Natural killer cell (primary cell): ENCODE results near the gene P3H1. TPM values are rescaled to one million over a fixed set of nuclear protein-coding genes. Genes with fewer than 3 reads are reported as not detected.

Experiments used
- ATAC-seq, 3 donors: fragments of 150-1000 bp in 2 of 3; fragments of 200-7000 bp in 1 of 3; cut with Tn5 transposase; 1 replicate in 1 of 3; 2 replicates in 2 of 3; pipeline ENCODE4 v1.10.0; 2021; ENCODE audit warnings: mild to moderate bottlenecking in 2 of 3, moderate library complexity in 2 of 3
- DNase-seq, 2 donors: peaks; one replicate each; pipeline versions ENCODE4 v3.0.0 to v3.0.0-alpha.2; 2013 to 2021; ENCODE audit warnings: mixed read lengths in 1 of 2
- H3K27ac ChIP-seq: one replicate; pipeline ENCODE4 v1.5.1; 2013; ENCODE audit warnings: mild to moderate bottlenecking, low read length
- H3K27me3 ChIP-seq: one replicate; pipeline ENCODE4 v1.6.1; 2013; ENCODE audit warnings: low read length; ENCODE audit not compliant: control insufficient read depth, insufficient read depth
- H3K36me3 ChIP-seq: one replicate; pipeline ENCODE4 v1.6.1; 2013; ENCODE audit warnings: low read length; ENCODE audit not compliant: control insufficient read depth, insufficient read depth
- H3K4me1 ChIP-seq: one replicate; pipeline ENCODE4 v1.6.1; 2013; ENCODE audit warnings: low read length; ENCODE audit not compliant: control insufficient read depth, insufficient read depth
- H3K4me3 ChIP-seq: one replicate; pipeline ENCODE4 v1.5.1; 2013; ENCODE audit warnings: low read length
- H3K9me3 ChIP-seq: one replicate; pipeline ENCODE4 v1.6.1; 2013; ENCODE audit warnings: low read length; ENCODE audit not compliant: control insufficient read depth, insufficient read depth
- H3K27ac Mint-ChIP-seq, 2 donors: one replicate each; pipeline ENCODE4 v1.8.0; 2022; ENCODE audit warnings: mild to moderate bottlenecking in 2 of 2, mixed read lengths in 2 of 2, moderate library complexity in 1 of 2
- H3K27me3 Mint-ChIP-seq, 2 donors: one replicate each; pipeline ENCODE4 v1.8.0; 2022; ENCODE audit warnings: low read depth in 2 of 2, mixed read lengths in 2 of 2
- H3K36me3 Mint-ChIP-seq: one replicate; pipeline ENCODE4 v1.8.0; 2022; ENCODE audit warnings: mixed read lengths
- H3K4me1 Mint-ChIP-seq, 2 donors: one replicate each; pipeline ENCODE4 v1.8.0; 2022; ENCODE audit warnings: mixed read lengths in 2 of 2
- H3K4me3 Mint-ChIP-seq: one replicate; pipeline ENCODE4 v1.8.0; 2022; ENCODE audit warnings: mild to moderate bottlenecking, moderate library complexity, mixed read lengths
- H3K9me3 Mint-ChIP-seq, 2 donors: one replicate each; pipeline ENCODE4 v1.8.0; 2022; ENCODE audit warnings: mixed read lengths in 2 of 2
- CTCF ChIP-seq: fragments of 200-600 bp; IDR thresholded peaks from one replicate; pipeline ENCODE4 v1.8.0; 2022; ENCODE audit warnings: antibody characterized with exemption
- whole genome bisulfite sequencing: methylation state at CpG from one replicate; pipeline ENCODE4 v1.1.7; 2013; ENCODE audit warnings: missing lambda C conversion rate; ENCODE audit not compliant: insufficient coverage; 5-methylcytosine and 5-hydroxymethylcytosine counted together
- intact Hi-C: fragments of 100-400 bp; cut with micrococcal nuclease; formaldehyde crosslinking; loops from one replicate; pipeline ENCODE4 v1.14.2; 2022
- total RNA-seq, 4 donors: library from RNA; stranded (reverse); fragments of 120-200 nt in 1 of 4; gene quantifications; one replicate each; pipeline versions ENCODE4 v1.2.3 to v1.2.4, GENCODE V29; 2013 to 2022

The P3H1 gene
- total RNA-seq, 3 donors from 2014 or later (not counting 1 experiment from before 2014, with no cell fraction given): 29.6 to 40.4 (median 37.9) TPM

- H3K36me3 ChIP-seq: peaks cover 5% of the 10 kb centered on the region
- no peaks in the 10 kb centered on the region for H3K36me3 Mint-ChIP-seq
- intact Hi-C loops: no loop called here
- no peak for TF ChIP-seq CTCF
- H3K9me3 Mint-ChIP-seq: no peaks in the 10 kb centered on the region
- H3K27me3 Mint-ChIP-seq: no peaks in the 10 kb centered on the region
- WGBS: 98% methylated on average over 5 of the region's 5 CpGs
- H3K4me3 Mint-ChIP-seq: peak overlapping the region; percentile 85
- ATAC-seq: no peak
- DNase-seq: no peak
- H3K4me3 ChIP-seq: no peak overlapping the region
- H3K9me3 ChIP-seq: no peaks in the 10 kb centered on the region
- H3K27me3 ChIP-seq: no peaks in the 10 kb centered on the region
- H3K27ac Mint-ChIP-seq: peak overlapping the region; percentile 22 to 85
- H3K27ac ChIP-seq: no peak overlapping the region
- peaks cover 16% of the 10 kb centered on the region for H3K4me1 ChIP-seq
- peaks cover 21 to 24% of the 10 kb centered on the region in 2 donors for H3K4me1 Mint-ChIP-seq
These were observed 19.3 kb upstream of the P3H1 start for GRCh38 chr1:42786097-42786496.

- Mint-ChIP-seq H3K27me3 (no peaks in the 10 kb centered on the region), H3K4me3 (peak within 1 kb of the TSS; percentile 85), H3K27ac (peak within 1 kb of the TSS; percentile 22 to 85), H3K9me3 (no peaks in the 10 kb centered on the region), H3K36me3 (no peaks in the 10 kb centered on the region), H3K4me1 (peaks cover 21 to 24% of the 10 kb centered on the region in 2 donors)
- peak within 1 kb of the TSS; percentile 34 for H3K4me3 ChIP-seq
- no peaks in the 10 kb centered on the region for H3K9me3 ChIP-seq
- DNase-seq (peak in 1 of 2 donors; percentile 63), ATAC-seq (peak; percentile 73 to 90 (median 90))
- intact Hi-C loops: no loop called here
- WGBS: 10% methylated on average over 54 of the region's 54 CpGs
- H3K4me1 ChIP-seq: peaks cover 16% of the 10 kb centered on the region
- H3K36me3 ChIP-seq: peaks cover 10% of the 10 kb centered on the region
- no peaks in the 10 kb centered on the region for H3K27me3 ChIP-seq
- no peak within 1 kb of the TSS for H3K27ac ChIP-seq
- no peak for TF ChIP-seq CTCF
These were observed 18.3 kb upstream of the P3H1 start, which contains the start of gene TMEM269 for GRCh38 chr1:42784946-42785693. Gene TMEM269 (plus strand): TSS chr1:42784991. CDS start chr1:42789894, 4,903 bp downstream.

GRCh38 chr1:42784547-42784945 is 17.7 kb upstream of the P3H1 start:
- Histone ChIP-seq H3K9me3 (no peaks in the 10 kb centered on the region), H3K4me3 (no peak overlapping the region), H3K27ac (no peak overlapping the region), H3K27me3 (no peaks in the 10 kb centered on the region), H3K36me3 (peaks cover 12% of the 10 kb centered on the region), H3K4me1 (peaks cover 16% of the 10 kb centered on the region)
- TF ChIP-seq CTCF: no peak
- intact Hi-C loops: no loop called here
- Mint-ChIP-seq H3K9me3 (no peaks in the 10 kb centered on the region), H3K4me1 (peaks cover 21 to 24% of the 10 kb centered on the region in 2 donors), H3K27me3 (no peaks in the 10 kb centered on the region), H3K36me3 (no peaks in the 10 kb centered on the region), H3K27ac (peak overlapping the region in 1 of 2 donors; percentile 85), H3K4me3 (peak overlapping the region; percentile 49)
- ATAC-seq (no peak), DNase-seq (no peak)
- WGBS: 98% methylated on average over 16 of the region's 18 CpGs
